ENCODE results near the gene RECK. TPM values are rescaled to one million over a fixed set of nuclear protein-coding genes. Genes with fewer than 3 reads are reported as not detected.

Gene RECK
- total RNA-seq, 1 experiment from 2014 or later: 2.1 TPM

GRCh38 chr9:36141288-36141687, 104.6 kb downstream of the RECK start:
- ChIA-PET CTCF (no interaction called here), POLR2A (ENCODE audit: unreplicated experiment) (no interaction called here)
- H4K20me1 ChIP-seq (ENCODE audit: insufficient read depth): no peaks in the 10 kb centered on the region
- H3K27ac ChIP-seq: no peak overlapping the region
- H3K4me2 ChIP-seq: peak overlapping the region; percentile 26
- H3K27me3 ChIP-seq (ENCODE audit: insufficient read depth, low read depth): no peaks in the 10 kb centered on the region
- no peaks in the 10 kb centered on the region for H3K9me3 ChIP-seq (ENCODE audit: insufficient read depth, low read depth)
- H3K4me3 ChIP-seq: no peak overlapping the region
- no peaks in the 10 kb centered on the region for H3F3A ChIP-seq (ENCODE audit: insufficient read depth, low read depth)
- no peaks in the 10 kb centered on the region for H3K79me2 ChIP-seq (ENCODE audit: low read depth)
- peak; percentile 51 to 70 for DNase-seq
- H3K9me2 ChIP-seq (ENCODE audit: insufficient read depth): no peaks in the 10 kb centered on the region
- peaks cover 13% of the 10 kb centered on the region; the same call in 1 of the 2 replicates for H3K4me1 ChIP-seq (replicated peaks; ENCODE audit: insufficient read depth)
- TF ChIP-seq CTCF (conservative IDR thresholded peaks at IDR 0.05) (no peak; the same call in 1 of the 2 replicates), EZH2 (IDR thresholded peaks at IDR 0.05; ENCODE audit: low read depth) (no peak)
- intact Hi-C loops (cut with micrococcal nuclease; ENCODE audit: unreplicated experiment): loop anchor here (2.0 kb wide), 1 partner anchor 38 kb away; no protein-coding TSS in a partner anchor
- no TSS peak for BruUV-seq (replicated peaks)
- H3K36me3 ChIP-seq (ENCODE audit: low read depth): no peaks in the 10 kb centered on the region
- H2AFZ ChIP-seq: no peak overlapping the region

DNA sequence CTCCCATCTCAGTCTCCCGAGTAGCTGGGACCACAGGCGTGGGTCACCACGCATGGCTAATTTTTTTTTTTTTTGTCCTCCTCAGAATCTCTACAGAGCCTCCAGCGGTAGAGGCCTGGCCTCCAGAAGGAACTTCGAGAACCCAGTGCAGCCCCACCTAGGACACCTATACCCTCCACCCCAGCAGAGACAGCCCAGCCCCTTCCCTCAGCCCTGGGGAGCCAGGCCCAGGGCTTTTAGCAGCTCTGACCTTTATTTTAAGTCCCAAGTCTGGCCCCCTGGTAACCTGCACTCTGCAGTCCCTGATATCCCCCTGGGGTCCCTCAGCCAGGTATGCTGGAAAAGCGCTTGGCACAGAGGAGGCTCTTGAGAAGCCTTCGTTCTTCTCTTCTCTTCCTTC, 105.0 kb downstream of the RECK start:
- H3F3A ChIP-seq (ENCODE audit: insufficient read depth, low read depth): no peaks in the 10 kb centered on the region
- intact Hi-C loops (cut with micrococcal nuclease; ENCODE audit: unreplicated experiment): loop anchor here (2.0 kb wide), 1 partner anchor 39 kb away; no protein-coding TSS in a partner anchor
- POLR2A ChIA-PET (ENCODE audit: unreplicated experiment): no interaction called here
- H3K4me3 ChIP-seq: no peak overlapping the region
- TF ChIP-seq CTCF (conservative IDR thresholded peaks at IDR 0.05) (no peak), EZH2 (IDR thresholded peaks at IDR 0.05; ENCODE audit: low read depth) (no peak)
- no peaks in the 10 kb centered on the region for H4K20me1 ChIP-seq (ENCODE audit: insufficient read depth)
- no peaks in the 10 kb centered on the region for H3K9me2 ChIP-seq (ENCODE audit: insufficient read depth)
- H2AFZ ChIP-seq: no peak overlapping the region
- H3K27me3 ChIP-seq (ENCODE audit: insufficient read depth, low read depth): no peaks in the 10 kb centered on the region
- no peak overlapping the region for H3K4me2 ChIP-seq
- no peaks in the 10 kb centered on the region for H3K36me3 ChIP-seq (ENCODE audit: low read depth)
- no TSS peak for BruUV-seq (replicated peaks)
- DNase-seq: no peak
- peaks cover 13% of the 10 kb centered on the region; the same call in 1 of the 2 replicates for H3K4me1 ChIP-seq (replicated peaks; ENCODE audit: insufficient read depth)
- H3K27ac ChIP-seq: no peak overlapping the region
- CTCF ChIA-PET: no interaction called here
- H3K79me2 ChIP-seq (ENCODE audit: low read depth): no peaks in the 10 kb centered on the region
- H3K9me3 ChIP-seq (ENCODE audit: insufficient read depth, low read depth): no peaks in the 10 kb centered on the region

- POLR2A ChIA-PET (ENCODE audit: unreplicated experiment): interaction anchor here (0.5 to 0.6 kb wide), 2 partner anchors 93 to 119 kb away, joined by 3 to 5 read pairs; no protein-coding TSS in a partner anchor
- Histone ChIP-seq H2AFZ (no peak overlapping the region), H3F3A (ENCODE audit: insufficient read depth, low read depth) (no peaks in the 10 kb centered on the region), H3K4me3 (no peak overlapping the region), H3K36me3 (ENCODE audit: low read depth) (no peaks in the 10 kb centered on the region), H3K27ac (no peak overlapping the region), H3K4me2 (no peak overlapping the region), H3K79me2 (ENCODE audit: low read depth) (no peaks in the 10 kb centered on the region), H3K27me3 (ENCODE audit: insufficient read depth, low read depth) (no peaks in the 10 kb centered on the region), H3K9me2 (ENCODE audit: insufficient read depth) (no peaks in the 10 kb centered on the region), H3K9me3 (ENCODE audit: insufficient read depth, low read depth) (no peaks in the 10 kb centered on the region), H4K20me1 (ENCODE audit: insufficient read depth) (no peaks in the 10 kb centered on the region), H3K4me1 (replicated peaks; ENCODE audit: insufficient read depth) (peaks cover 9% of the 10 kb centered on the region; the same call in 1 of the 2 replicates)
- intact Hi-C loops (cut with micrococcal nuclease; ENCODE audit: unreplicated experiment): no loop called here
- no TSS peak for BruUV-seq (replicated peaks)
- CTCF ChIA-PET: no interaction called here
- TF ChIP-seq EZH2 (IDR thresholded peaks at IDR 0.05; ENCODE audit: low read depth) (no peak), CTCF (conservative IDR thresholded peaks at IDR 0.05) (no peak)
- DNase-seq: no peak
Measured at GRCh38 chr9:36142510-36143244, 106.0 kb downstream of the RECK start.

All from PC-9 (cell line).